Liver (tissue), 9 donors: Measurements from ENCODE around the gene PGLYRP3. TPM values are rescaled to one million over a fixed set of nuclear protein-coding genes. Genes with fewer than 3 reads are reported as not detected.

ENCODE experiments used
- DNase-seq: peaks from one replicate; pipeline ENCODE4 v3.0.0-alpha.2; 2017; ENCODE audit warnings: low spot score
- H3K27ac ChIP-seq, 2 donors: one replicate each; pipeline ENCODE4 v1.7.0; 2013; ENCODE audit warnings: inconsistent platforms in 2 of 2, low read length in 2 of 2, control low read depth in 1 of 2, low read depth in 1 of 2, mild to moderate bottlenecking in 1 of 2
- H3K27me3 ChIP-seq, 4 donors: one replicate each; pipeline versions ENCODE4 v1.6.1 to v1.7.0; 2013; ENCODE audit warnings: low read length in 3 of 4, inconsistent platforms in 1 of 4, mild to moderate bottlenecking in 1 of 4, moderate library complexity in 1 of 4; ENCODE audit not compliant: control insufficient read depth in 4 of 4, insufficient read depth in 4 of 4
- H3K36me3 ChIP-seq, 4 donors: one replicate each; pipeline versions ENCODE4 v1.6.1 to v1.7.0; 2013; ENCODE audit warnings: low read length in 3 of 4, mild to moderate bottlenecking in 3 of 4, low read depth in 1 of 4, moderate library complexity in 1 of 4; ENCODE audit not compliant: control insufficient read depth in 4 of 4, insufficient read depth in 3 of 4
- H3K4me1 ChIP-seq, 4 donors: one replicate each; pipeline versions ENCODE4 v1.6.1 to v1.7.0; 2013; ENCODE audit warnings: low read length in 3 of 4, mild to moderate bottlenecking in 3 of 4, moderate library complexity in 1 of 4; ENCODE audit not compliant: control insufficient read depth in 4 of 4, insufficient read depth in 4 of 4
- H3K4me3 ChIP-seq, 3 donors: one replicate each; pipeline versions ENCODE4 v1.6.1 to v1.7.0; 2013; ENCODE audit warnings: low read length in 3 of 3, control low read depth in 1 of 3, low read depth in 1 of 3, mild to moderate bottlenecking in 1 of 3
- H3K9ac ChIP-seq, 2 donors: one replicate each; pipeline ENCODE4 v1.7.0; 2013; ENCODE audit warnings: low read length in 2 of 2, mild to moderate bottlenecking in 2 of 2, moderate library complexity in 2 of 2, control low read depth in 1 of 2, low read depth in 1 of 2
- H3K9me3 ChIP-seq, 4 donors: one replicate each; pipeline versions ENCODE4 v1.6.1 to v1.7.0; 2013; ENCODE audit warnings: low read length in 3 of 4; ENCODE audit not compliant: control insufficient read depth in 4 of 4
- EGR1 ChIP-seq, 2 donors: IDR thresholded peaks; 2 replicates each; pipeline ENCODE4 v1.6.1; 2016 to 2018; ENCODE audit warnings: antibody characterized with exemption in 2 of 2, low read depth in 2 of 2
- FOXA1 ChIP-seq: IDR thresholded peaks from 2 replicates; pipeline ENCODE4 v1.6.1; 2016; ENCODE audit warnings: antibody characterized with exemption
- FOXA2 ChIP-seq: IDR thresholded peaks from 2 replicates; pipeline ENCODE4 v1.6.1; 2016; ENCODE audit warnings: antibody characterized with exemption
- GABPA ChIP-seq, 2 donors: IDR thresholded peaks in 1 of 2; conservative IDR thresholded peaks in 1 of 2; 2 replicates each; pipeline ENCODE4 v1.6.1; 2016; ENCODE audit warnings: antibody characterized with exemption in 2 of 2, mild to moderate bottlenecking in 1 of 2, moderate library complexity in 1 of 2
- HNF4A ChIP-seq, 2 donors: conservative IDR thresholded peaks; 2 replicates each; pipeline ENCODE4 v1.6.1; 2016; ENCODE audit warnings: antibody characterized with exemption in 2 of 2, mild to moderate bottlenecking in 2 of 2
- HNF4G ChIP-seq: IDR thresholded peaks from 2 replicates; pipeline ENCODE4 v1.6.1; 2016; ENCODE audit warnings: antibody characterized with exemption
- JUND ChIP-seq, 2 donors: IDR thresholded peaks; 2 replicates each; pipeline ENCODE4 v1.6.1; 2016; ENCODE audit warnings: antibody characterized with exemption in 2 of 2
- NR2F2 ChIP-seq: IDR thresholded peaks from 2 replicates; pipeline ENCODE4 v1.6.1; 2016; ENCODE audit warnings: antibody characterized with exemption
- SP1 ChIP-seq: IDR thresholded peaks from 2 replicates; pipeline ENCODE4 v1.6.1; 2018; ENCODE audit warnings: antibody characterized with exemption, mild to moderate bottlenecking
- TAF1 ChIP-seq: conservative IDR thresholded peaks from 2 replicates; pipeline ENCODE4 v1.6.1; 2016; ENCODE audit warnings: antibody characterized with exemption, mild to moderate bottlenecking
- WGBS: extraction: QIAGEN DNeasy Blood & Tissue Kit; methylation state at CpG from one replicate; pipeline ENCODE4 v1.1.7; 2013; 5-methylcytosine and 5-hydroxymethylcytosine counted together
- polyA plus RNA-seq, 2 donors: library from polyadenylated mRNA; stranded (reverse) in 1 of 2; unstranded in 1 of 2; fragments of 200-250 nt in 1 of 2; fragments of >200 nt in 1 of 2; fragmentation: Nextera tagmentation in 1 of 2; extraction: Ambion mirVana in 1 of 2; gene quantifications; one replicate each; pipeline versions ENCODE4 v1.2.1 to v1.2.3, GENCODE V29; 2013 to 2015
- total RNA-seq, 2 donors: library from RNA; depleted of rRNA; stranded (reverse); fragments of >200 nt; gene quantifications; one replicate each; pipeline ENCODE4 v1.2.3, GENCODE V29; 2014
- TF ChIP-seq, protein P1 (sequence below): IDR thresholded peaks from 2 replicates; pipeline ENCODE4 v1.6.1; 2016; ENCODE audit warnings: antibody characterized with exemption
- TF ChIP-seq, protein P2 (sequence below): IDR thresholded peaks from 2 replicates; pipeline ENCODE4 v1.6.1; 2016; ENCODE audit warnings: antibody characterized with exemption, mild to moderate bottlenecking
- TF ChIP-seq, protein P3 (sequence below): fragments of 150-350 bp; IDR thresholded peaks from 2 replicates; pipeline ENCODE4 v1.5.1; 2017; ENCODE audit warnings: improper control_type of control experiment, low read depth, low read length; ENCODE audit not compliant: missing input control
- TF ChIP-seq, protein P4 (sequence below): IDR thresholded peaks from 2 replicates; pipeline ENCODE4 v1.6.1; 2016; ENCODE audit warnings: antibody characterized with exemption
- donor health status: healthy.
- donor health status: healthy.
- donor health status: healthy.
- donor health status: healthy.
- donor health status: healthy.

The PGLYRP3 gene
- total and polyA plus RNA-seq, 4 donors: not detected

DNA sequence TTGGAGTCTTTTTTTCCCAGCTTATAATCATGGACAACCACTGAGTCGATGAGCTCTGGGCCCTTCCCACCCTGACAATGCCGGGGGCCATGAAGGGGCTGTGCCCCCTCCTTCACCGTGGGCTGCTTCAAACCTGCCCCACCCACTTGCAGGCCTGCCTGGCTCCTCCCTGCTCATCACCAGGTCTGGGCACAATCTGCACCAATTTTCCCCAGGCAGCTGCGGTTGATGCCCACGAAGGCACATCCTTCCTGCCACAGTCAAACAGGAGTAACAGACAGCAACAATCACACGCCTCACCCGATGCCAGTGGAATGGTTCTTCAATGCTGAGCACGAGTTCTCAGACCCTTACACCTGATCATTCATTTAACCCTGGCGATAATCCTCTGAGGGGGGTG lies 18.9 kb downstream of the PGLYRP3 start:
- no peak overlapping the region for H3K4me3 ChIP-seq
- whole genome bisulfite sequencing: 73% methylated on average over 9 of the region's 9 CpGs
- no peaks in the 10 kb centered on the region for H3K36me3 ChIP-seq
- no peak for DNase-seq
- H3K27me3 ChIP-seq: no peaks in the 10 kb centered on the region
- H3K9me3 ChIP-seq: no peaks in the 10 kb centered on the region
- no peak for TF ChIP-seq EGR1 (IDR thresholded peaks at IDR 0.05; ENCODE audit: low read depth in 2 of 2)
- TF ChIP-seq, protein P1, sequence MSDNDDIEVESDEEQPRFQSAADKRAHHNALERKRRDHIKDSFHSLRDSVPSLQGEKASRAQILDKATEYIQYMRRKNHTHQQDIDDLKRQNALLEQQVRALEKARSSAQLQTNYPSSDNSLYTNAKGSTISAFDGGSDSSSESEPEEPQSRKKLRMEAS: no peak
- TF ChIP-seq, protein P2, sequence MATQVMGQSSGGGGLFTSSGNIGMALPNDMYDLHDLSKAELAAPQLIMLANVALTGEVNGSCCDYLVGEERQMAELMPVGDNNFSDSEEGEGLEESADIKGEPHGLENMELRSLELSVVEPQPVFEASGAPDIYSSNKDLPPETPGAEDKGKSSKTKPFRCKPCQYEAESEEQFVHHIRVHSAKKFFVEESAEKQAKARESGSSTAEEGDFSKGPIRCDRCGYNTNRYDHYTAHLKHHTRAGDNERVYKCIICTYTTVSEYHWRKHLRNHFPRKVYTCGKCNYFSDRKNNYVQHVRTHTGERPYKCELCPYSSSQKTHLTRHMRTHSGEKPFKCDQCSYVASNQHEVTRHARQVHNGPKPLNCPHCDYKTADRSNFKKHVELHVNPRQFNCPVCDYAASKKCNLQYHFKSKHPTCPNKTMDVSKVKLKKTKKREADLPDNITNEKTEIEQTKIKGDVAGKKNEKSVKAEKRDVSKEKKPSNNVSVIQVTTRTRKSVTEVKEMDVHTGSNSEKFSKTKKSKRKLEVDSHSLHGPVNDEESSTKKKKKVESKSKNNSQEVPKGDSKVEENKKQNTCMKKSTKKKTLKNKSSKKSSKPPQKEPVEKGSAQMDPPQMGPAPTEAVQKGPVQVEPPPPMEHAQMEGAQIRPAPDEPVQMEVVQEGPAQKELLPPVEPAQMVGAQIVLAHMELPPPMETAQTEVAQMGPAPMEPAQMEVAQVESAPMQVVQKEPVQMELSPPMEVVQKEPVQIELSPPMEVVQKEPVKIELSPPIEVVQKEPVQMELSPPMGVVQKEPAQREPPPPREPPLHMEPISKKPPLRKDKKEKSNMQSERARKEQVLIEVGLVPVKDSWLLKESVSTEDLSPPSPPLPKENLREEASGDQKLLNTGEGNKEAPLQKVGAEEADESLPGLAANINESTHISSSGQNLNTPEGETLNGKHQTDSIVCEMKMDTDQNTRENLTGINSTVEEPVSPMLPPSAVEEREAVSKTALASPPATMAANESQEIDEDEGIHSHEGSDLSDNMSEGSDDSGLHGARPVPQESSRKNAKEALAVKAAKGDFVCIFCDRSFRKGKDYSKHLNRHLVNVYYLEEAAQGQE: no peak
- no peak for TF ChIP-seq GABPA (IDR thresholded peaks at IDR 0.05 in 1 of 2, conservative IDR thresholded peaks at IDR 0.05 in 1 of 2)
- no peak for TF ChIP-seq FOXA2
- TF ChIP-seq, protein P3, sequence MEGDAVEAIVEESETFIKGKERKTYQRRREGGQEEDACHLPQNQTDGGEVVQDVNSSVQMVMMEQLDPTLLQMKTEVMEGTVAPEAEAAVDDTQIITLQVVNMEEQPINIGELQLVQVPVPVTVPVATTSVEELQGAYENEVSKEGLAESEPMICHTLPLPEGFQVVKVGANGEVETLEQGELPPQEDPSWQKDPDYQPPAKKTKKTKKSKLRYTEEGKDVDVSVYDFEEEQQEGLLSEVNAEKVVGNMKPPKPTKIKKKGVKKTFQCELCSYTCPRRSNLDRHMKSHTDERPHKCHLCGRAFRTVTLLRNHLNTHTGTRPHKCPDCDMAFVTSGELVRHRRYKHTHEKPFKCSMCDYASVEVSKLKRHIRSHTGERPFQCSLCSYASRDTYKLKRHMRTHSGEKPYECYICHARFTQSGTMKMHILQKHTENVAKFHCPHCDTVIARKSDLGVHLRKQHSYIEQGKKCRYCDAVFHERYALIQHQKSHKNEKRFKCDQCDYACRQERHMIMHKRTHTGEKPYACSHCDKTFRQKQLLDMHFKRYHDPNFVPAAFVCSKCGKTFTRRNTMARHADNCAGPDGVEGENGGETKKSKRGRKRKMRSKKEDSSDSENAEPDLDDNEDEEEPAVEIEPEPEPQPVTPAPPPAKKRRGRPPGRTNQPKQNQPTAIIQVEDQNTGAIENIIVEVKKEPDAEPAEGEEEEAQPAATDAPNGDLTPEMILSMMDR: no peak
- no peak for TF ChIP-seq TAF1
- no peak for TF ChIP-seq JUND (IDR thresholded peaks at IDR 0.05)
- no peak for TF ChIP-seq HNF4G
- H3K9ac ChIP-seq: no peak overlapping the region
- H3K27ac ChIP-seq: no peak overlapping the region
- H3K4me1 ChIP-seq: no peaks in the 10 kb centered on the region

DNA sequence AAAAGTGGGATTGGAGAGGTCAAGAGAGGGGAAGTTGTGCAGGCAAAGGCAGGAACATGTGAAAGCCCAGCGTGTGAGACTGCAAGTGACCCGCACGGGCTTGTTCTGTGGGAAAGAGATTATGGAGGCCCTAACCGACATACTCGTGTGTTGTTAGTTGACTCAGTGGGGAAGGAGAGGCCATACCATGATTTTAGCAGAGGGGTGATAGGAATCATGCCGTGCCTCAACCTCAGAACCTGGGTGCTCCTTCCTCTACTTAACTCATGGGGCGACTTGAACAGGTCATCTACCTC lies 19.3 kb downstream of the PGLYRP3 start:
- Histone ChIP-seq H3K9ac (no peak overlapping the region), H3K4me1 (no peaks in the 10 kb centered on the region), H3K9me3 (no peaks in the 10 kb centered on the region), H3K27ac (no peak overlapping the region), H3K27me3 (no peaks in the 10 kb centered on the region), H3K4me3 (no peak overlapping the region), H3K36me3 (no peaks in the 10 kb centered on the region)
- 76% methylated on average over 7 of the region's 7 CpGs for WGBS
- TF ChIP-seq, protein P4, sequence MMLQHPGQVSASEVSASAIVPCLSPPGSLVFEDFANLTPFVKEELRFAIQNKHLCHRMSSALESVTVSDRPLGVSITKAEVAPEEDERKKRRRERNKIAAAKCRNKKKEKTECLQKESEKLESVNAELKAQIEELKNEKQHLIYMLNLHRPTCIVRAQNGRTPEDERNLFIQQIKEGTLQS: no peak
- DNase-seq: no peak

DNA sequence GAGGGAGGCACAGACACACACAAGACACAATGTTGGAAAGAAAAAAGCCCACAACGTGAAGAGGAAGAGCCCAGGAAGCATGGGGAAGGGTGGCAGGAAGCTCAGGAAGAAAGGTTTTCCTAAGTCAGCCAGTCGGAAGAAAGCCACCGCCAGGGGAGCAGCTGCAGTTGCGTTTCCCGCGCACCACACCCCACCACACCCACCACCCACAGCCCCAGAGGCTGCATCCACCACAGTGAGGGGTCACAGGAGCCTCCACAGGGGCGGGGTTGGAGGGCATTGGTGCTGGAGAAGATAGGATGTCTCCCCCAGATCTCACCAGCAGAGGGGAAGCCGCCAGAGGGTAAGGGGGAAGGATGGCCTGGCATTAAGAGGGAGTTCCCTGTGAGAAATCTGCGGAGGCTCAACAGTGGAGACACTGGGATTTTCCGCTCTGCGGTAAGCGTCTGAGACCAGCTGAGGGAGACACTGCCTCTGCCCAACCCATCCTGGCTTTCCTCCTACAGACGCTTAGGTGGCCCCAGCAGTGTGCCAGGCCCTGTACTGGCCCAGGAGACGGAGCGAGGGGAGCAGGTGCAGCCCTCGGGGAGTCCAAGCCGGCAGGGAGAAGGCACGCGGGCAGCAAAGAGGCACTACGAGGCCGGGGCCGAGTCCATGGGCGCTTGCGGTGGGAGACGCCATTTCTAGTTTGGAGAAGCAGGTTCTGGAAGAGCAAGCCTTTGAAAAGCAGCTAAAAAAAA lies 19.8 kb downstream of the PGLYRP3 start:
- H3K36me3 ChIP-seq: no peaks in the 10 kb centered on the region
- H3K9ac ChIP-seq: no peak overlapping the region
- no peaks in the 10 kb centered on the region for H3K9me3 ChIP-seq
- H3K4me1 ChIP-seq: no peaks in the 10 kb centered on the region
- DNase-seq: no peak
- 66% methylated on average over 25 of the region's 25 CpGs for WGBS
- no peak overlapping the region for H3K4me3 ChIP-seq
- no peaks in the 10 kb centered on the region for H3K27me3 ChIP-seq
- H3K27ac ChIP-seq: no peak overlapping the region
- no peak for TF ChIP-seq FOXA1
- TF ChIP-seq, protein P1: no peak
- no peak for TF ChIP-seq GABPA (IDR thresholded peaks at IDR 0.05 in 1 of 2, conservative IDR thresholded peaks at IDR 0.05 in 1 of 2)
- no peak for TF ChIP-seq SP1
- no peak for TF ChIP-seq NR2F2
- no peak for TF ChIP-seq JUND (IDR thresholded peaks at IDR 0.05)
- no peak for TF ChIP-seq HNF4A (conservative IDR thresholded peaks at IDR 0.05)
- TF ChIP-seq, protein P2: no peak
- TF ChIP-seq, protein P4: no peak
- TF ChIP-seq EGR1 (IDR thresholded peaks at IDR 0.05; ENCODE audit: low read depth in 2 of 2): no peak
- TF ChIP-seq HNF4G: no peak
